ENCODE results near the gene MPST. TPM values are rescaled to one million over a fixed set of nuclear protein-coding genes. Genes with fewer than 3 reads are reported as not detected.

The MPST gene
- total RNA-seq, 2 donors from 2014 or later: 102 to 116 TPM

DNA sequence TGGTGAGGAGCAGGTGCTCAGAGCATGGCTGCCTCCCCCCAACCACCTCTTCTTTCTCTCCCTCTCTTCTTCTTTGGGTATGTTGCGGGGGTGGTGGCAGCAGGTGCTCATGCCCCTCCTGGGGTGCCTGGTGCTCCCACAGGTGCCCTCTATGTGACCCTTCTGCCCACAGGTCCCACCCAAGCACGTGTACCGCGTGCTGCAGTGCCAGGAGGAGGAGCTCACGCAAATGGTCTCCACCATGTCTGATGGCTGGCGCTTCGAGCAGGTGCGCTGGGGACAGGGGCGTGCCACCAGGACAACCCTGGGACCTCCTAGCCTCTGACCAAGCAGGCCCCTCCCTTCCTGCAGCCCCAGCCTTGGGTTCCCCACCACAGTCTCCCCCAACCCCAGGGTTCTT, 37.7 kb downstream of the MPST start:
- no peaks in the 10 kb centered on the region for H3K27me3 ChIP-seq
- H3K36me3 ChIP-seq: peaks cover 61% of the 10 kb centered on the region
- H3K27ac ChIP-seq: no peak overlapping the region
- no peak for DNase-seq (ENCODE audit: low spot score)
- TF ChIP-seq, protein P1, sequence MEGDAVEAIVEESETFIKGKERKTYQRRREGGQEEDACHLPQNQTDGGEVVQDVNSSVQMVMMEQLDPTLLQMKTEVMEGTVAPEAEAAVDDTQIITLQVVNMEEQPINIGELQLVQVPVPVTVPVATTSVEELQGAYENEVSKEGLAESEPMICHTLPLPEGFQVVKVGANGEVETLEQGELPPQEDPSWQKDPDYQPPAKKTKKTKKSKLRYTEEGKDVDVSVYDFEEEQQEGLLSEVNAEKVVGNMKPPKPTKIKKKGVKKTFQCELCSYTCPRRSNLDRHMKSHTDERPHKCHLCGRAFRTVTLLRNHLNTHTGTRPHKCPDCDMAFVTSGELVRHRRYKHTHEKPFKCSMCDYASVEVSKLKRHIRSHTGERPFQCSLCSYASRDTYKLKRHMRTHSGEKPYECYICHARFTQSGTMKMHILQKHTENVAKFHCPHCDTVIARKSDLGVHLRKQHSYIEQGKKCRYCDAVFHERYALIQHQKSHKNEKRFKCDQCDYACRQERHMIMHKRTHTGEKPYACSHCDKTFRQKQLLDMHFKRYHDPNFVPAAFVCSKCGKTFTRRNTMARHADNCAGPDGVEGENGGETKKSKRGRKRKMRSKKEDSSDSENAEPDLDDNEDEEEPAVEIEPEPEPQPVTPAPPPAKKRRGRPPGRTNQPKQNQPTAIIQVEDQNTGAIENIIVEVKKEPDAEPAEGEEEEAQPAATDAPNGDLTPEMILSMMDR (IDR thresholded peaks at IDR 0.05): no peak
- H3K4me3 ChIP-seq: no peak overlapping the region
- peaks cover 0 to 21% of the 10 kb centered on the region in 2 donors for H3K4me1 ChIP-seq
- H3K9me3 ChIP-seq: no peaks in the 10 kb centered on the region

DNA sequence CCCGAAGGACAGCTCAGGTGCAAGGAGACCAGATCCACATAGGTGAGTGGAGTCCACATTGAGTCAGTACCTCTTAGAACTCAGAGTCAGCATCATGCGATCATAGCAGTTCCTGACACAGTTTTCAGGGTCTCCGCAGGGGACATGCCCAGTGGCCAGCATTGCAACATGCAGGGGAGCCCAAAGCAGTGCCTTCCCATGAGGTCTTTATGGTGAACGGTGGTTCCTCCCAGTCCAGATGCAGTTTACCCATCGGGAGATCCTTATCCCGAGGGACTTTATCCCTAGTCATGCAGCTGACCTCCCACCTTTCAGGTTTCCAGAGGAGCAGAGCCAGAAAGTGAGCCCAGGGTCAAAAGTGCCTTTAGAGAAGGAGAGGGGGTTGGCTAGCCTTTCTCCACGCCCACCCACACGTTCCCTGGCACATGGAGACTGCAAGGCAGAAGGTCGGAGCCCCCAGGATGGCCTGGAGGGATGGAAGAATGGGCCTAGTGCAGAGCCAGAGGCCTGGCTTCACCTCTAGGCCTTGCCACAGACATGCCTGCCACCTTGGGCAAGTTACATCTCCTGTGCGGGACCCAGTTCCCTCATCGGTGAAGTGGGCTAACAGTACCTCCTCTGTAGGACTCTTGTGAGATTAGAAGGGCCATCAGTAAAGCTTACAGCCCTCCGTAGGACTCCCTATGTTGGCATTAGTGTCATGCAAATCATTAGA, 38.4 kb downstream of the MPST start:
- DNase-seq (ENCODE audit: low spot score): no peak
- H3K27ac ChIP-seq: no peak overlapping the region
- peaks cover 61% of the 10 kb centered on the region for H3K36me3 ChIP-seq
- TF ChIP-seq, protein P1 (IDR thresholded peaks at IDR 0.05): no peak
- H3K4me1 ChIP-seq: peaks cover 0 to 14% of the 10 kb centered on the region in 2 donors
- H3K27me3 ChIP-seq: no peaks in the 10 kb centered on the region
- no peaks in the 10 kb centered on the region for H3K9me3 ChIP-seq
- no peak overlapping the region for H3K4me3 ChIP-seq

DNA sequence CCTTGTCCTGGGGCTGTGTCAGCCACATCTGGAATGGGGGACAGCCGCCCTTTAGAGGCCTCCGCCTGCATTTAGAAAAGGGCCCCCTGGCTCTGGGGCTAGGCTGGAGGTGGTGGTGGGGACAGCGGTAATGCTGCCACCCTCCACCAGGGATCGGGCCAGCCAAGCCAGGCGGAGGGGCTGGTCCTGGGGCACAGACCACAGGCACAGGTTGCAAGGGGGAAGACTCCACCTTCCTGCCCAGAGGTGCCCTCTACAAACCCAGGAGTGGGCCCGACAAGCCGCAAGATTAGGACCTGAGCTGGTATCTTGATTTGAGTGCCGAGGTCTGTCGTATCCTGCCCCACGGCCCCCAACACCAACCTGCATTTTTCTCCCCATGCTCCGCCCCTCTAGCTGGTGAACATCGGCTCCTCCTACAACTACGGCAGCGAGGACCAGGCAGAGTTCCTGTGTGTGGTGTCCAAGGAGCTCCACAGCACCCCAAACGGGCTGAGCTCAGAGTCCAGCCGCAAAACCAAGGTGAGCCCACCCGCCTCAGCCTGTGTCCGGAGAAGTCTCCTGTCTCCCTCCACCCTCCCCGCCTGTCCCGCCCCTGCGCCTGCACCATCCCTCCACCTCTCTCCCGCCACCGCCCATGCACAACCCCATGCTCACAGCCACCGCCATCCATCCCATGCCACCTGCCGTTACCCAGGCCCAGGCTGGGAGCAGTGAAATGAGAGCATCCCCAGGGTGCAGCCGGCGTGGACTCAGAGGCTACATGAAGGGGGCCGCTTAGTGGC, 39.6 kb downstream of the MPST start:
- H3K36me3 ChIP-seq: peaks cover 61% of the 10 kb centered on the region
- H3K27ac ChIP-seq: no peak overlapping the region
- H3K27me3 ChIP-seq: no peaks in the 10 kb centered on the region
- DNase-seq (ENCODE audit: low spot score): no peak
- TF ChIP-seq, protein P1 (IDR thresholded peaks at IDR 0.05): no peak
- H3K9me3 ChIP-seq: no peaks in the 10 kb centered on the region
- H3K4me3 ChIP-seq: no peak overlapping the region
- H3K4me1 ChIP-seq: peaks cover 0 to 3% of the 10 kb centered on the region in 2 donors

DNA sequence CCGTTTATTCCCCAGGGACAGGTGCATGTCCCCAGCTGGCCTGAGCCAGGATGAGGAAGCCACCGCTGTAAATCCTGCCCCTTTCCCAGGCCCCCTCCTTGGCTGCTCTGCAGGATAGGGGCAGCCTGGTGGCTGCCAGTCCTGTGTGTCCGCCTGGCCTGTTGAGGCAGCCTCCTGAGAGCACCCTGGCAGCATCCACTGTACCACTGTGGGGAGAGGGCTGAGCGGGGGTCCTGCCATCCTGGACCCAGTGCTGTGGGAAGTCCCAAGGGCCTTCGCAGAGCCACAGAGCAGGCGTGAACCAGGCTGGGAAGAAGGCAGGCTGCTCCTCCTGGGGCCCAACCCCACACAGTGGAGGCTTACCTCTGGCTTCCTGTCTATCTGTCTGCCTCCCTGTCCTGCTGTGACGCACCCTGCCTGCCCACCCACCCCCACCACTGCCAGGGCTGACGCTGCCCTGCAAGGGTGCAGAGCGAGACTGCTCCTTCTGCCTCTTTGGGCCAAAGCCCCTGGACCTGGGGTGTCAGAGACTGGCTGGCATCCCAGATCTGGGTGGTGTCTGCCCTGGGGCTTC, 40.4 kb downstream of the MPST start:
- no peak overlapping the region for H3K27ac ChIP-seq
- no peaks in the 10 kb centered on the region for H3K9me3 ChIP-seq
- no peaks in the 10 kb centered on the region for H3K4me1 ChIP-seq
- peaks cover 56% of the 10 kb centered on the region for H3K36me3 ChIP-seq
- H3K27me3 ChIP-seq: no peaks in the 10 kb centered on the region
- TF ChIP-seq, protein P1 (IDR thresholded peaks at IDR 0.05): no peak
- no peak for DNase-seq (ENCODE audit: low spot score)
- no peak overlapping the region for H3K4me3 ChIP-seq

DNA sequence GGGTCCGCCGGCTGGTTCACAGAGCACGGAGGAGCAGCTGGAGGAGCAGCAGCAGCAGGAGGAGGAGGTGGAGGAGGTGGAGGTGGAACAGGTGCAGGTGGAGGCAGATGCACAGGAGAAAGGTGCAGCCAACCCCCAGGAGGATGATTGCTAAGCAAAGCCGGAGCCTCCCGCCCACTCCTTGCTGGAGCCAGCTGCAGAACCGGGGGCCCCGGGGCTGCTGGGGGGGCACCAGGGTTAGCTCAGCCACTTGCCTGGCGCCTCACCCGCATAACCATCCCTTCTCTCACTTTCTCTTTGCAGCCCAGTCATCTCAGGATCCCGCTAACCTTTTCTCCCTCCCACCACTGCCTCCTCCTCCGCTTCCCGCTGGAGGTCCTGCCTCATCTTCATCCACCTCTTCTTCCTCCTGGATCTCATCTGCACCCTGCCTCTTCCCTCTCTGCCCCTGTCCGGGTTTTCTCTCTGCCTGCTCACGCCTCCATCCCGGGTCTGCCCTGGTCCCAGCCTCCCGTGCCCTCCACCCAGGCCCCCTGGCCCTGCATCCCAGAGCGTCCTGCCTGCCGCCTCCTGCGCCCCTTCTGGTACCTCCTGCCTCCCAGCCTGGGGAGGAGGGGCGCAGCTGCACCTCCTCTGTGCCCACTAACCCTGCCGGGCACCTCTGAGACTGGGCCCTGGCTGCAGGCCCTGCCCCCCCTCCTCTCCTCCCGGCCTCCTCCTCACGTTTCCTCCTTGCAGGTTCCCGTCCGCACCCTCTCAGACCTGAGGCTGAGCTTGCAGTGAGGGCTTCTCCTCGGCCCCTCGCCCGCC, 41.5 kb downstream of the MPST start:
- Histone ChIP-seq H3K27ac (no peak overlapping the region), H3K4me3 (no peak overlapping the region), H3K36me3 (peaks cover 45% of the 10 kb centered on the region), H3K27me3 (no peaks in the 10 kb centered on the region), H3K9me3 (no peaks in the 10 kb centered on the region), H3K4me1 (no peaks in the 10 kb centered on the region)
- DNase-seq (ENCODE audit: low spot score): no peak
- TF ChIP-seq, protein P1 (IDR thresholded peaks at IDR 0.05): no peak
